Karpas-422 (cell line): ENCODE measurements around the gene ASTN1. TPM values are rescaled to one million over a fixed set of nuclear protein-coding genes. Genes with fewer than 3 reads are reported as not detected.

Experiments used
- DNase-seq: peaks from one replicate; pipeline ENCODE4 v3.0.0-alpha.2; 2015
- H2AFZ ChIP-seq: fragments of 200-600 bp; sonication (generic); 2 replicates; pipeline ENCODE4 v1.6.1; 2014; ENCODE audit warnings: antibody characterized with exemption, low read length, mixed read lengths
- H3K27ac ChIP-seq: fragments of 200-600 bp; sonication (generic); 2 replicates; pipeline ENCODE4 v1.5.1; 2014; ENCODE audit warnings: mild to moderate bottlenecking, low read length, moderate library complexity
- H3K27me3 ChIP-seq: fragments of 200-600 bp; sonication (generic); 2 replicates; pipeline ENCODE4 v1.6.1; 2014; ENCODE audit warnings: low read length, mixed read lengths
- H3K36me3 ChIP-seq: fragments of 200-600 bp; sonication (generic); 2 replicates; pipeline ENCODE4 v1.6.1; 2014; ENCODE audit warnings: low read length, mixed read lengths; ENCODE audit not compliant: insufficient read depth
- H3K4me1 ChIP-seq: fragments of 200-600 bp; sonication (generic); 2 replicates; pipeline ENCODE4 v1.6.1; 2014; ENCODE audit warnings: mild to moderate bottlenecking, low read length, mixed read lengths
- H3K4me2 ChIP-seq: fragments of 200-600 bp; sonication (generic); 2 replicates; pipeline ENCODE4 v1.6.1; 2014; ENCODE audit warnings: low read length, low read depth, mild to moderate bottlenecking; ENCODE audit not compliant: poor library complexity, severe bottlenecking
- H3K4me3 ChIP-seq: fragments of 200-600 bp; sonication (generic); 2 replicates; pipeline ENCODE4 v1.5.1; 2014; ENCODE audit warnings: mild to moderate bottlenecking, antibody characterized with exemption, low read length, mixed read lengths
- H3K79me2 ChIP-seq: fragments of 200-600 bp; sonication (generic); 2 replicates; pipeline ENCODE4 v1.6.1; 2014; ENCODE audit warnings: mild to moderate bottlenecking, low read length, mixed read lengths
- H3K9ac ChIP-seq: fragments of 200-600 bp; sonication (generic); 2 replicates; pipeline ENCODE4 v1.6.0; 2014; ENCODE audit warnings: low read length
- H3K9me2 ChIP-seq: fragments of 200-600 bp; sonication (generic), shearing (Covaris generic); replicated peaks from 2 replicates; pipeline ENCODE4 v1.6.0; 2014; ENCODE audit warnings: mild to moderate bottlenecking, low read length, moderate library complexity; ENCODE audit not compliant: insufficient read depth
- H3K9me3 ChIP-seq: fragments of 300-700, 200-600 bp; sonication (generic); 2 replicates; pipeline ENCODE4 v1.6.1; 2014; ENCODE audit warnings: low read length, mixed read lengths
- H4K20me1 ChIP-seq: fragments of 200-600 bp; sonication (generic); 2 replicates; pipeline ENCODE4 v1.6.1; 2014; ENCODE audit warnings: mild to moderate bottlenecking, antibody characterized with exemption, low read length, low read depth; ENCODE audit not compliant: insufficient read depth
- total RNA-seq: library from RNA; depleted of rRNA; stranded (reverse); fragments of >200 nt; shearing (Covaris generic); gene quantifications from 2 replicates; pipeline ENCODE4 v1.2.3, GENCODE V29; 2014; ENCODE audit warnings: low replicate concordance

ASTN1 gene
- total RNA-seq, 1 experiment from 2014 or later, result not detected

DNA sequence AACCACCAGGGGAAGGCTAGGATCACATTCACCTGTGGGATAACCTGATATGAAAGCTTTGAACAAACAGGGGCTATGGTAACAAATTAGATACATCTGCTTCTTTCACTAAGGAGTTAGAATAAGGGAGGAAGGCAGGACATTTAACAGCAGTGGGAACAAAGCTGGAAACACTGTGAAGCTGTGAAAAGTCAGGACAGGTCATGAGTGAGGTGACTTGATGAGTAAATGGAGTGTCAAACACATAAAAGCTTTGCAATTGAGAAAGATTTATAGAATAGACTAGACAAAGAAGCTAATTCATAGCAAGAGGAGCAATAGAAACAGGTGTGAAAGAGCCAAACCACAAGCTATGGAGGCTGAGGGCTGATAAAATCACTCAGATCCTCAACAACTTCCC is 110.0 kb downstream of the ASTN1 start:
- Histone ChIP-seq H3K4me2 (no peak overlapping the region), H3K9me3 (no peaks in the 10 kb centered on the region), H3K4me3 (no peak overlapping the region), H3K27me3 (no peaks in the 10 kb centered on the region), H3K9ac (no peak overlapping the region), H3K4me1 (no peaks in the 10 kb centered on the region), H4K20me1 (no peaks in the 10 kb centered on the region), H2AFZ (no peak overlapping the region), H3K9me2 (no peaks in the 10 kb centered on the region), H3K27ac (no peak overlapping the region), H3K36me3 (no peaks in the 10 kb centered on the region), H3K79me2 (no peaks in the 10 kb centered on the region)
- DNase-seq, result no peak

- H3K36me3 ChIP-seq, result no peaks in the 10 kb centered on the region
- no peak overlapping the region for H3K27ac ChIP-seq
- H3K9me2 ChIP-seq, result no peaks in the 10 kb centered on the region
- no peak overlapping the region for H3K4me2 ChIP-seq
- H3K79me2 ChIP-seq, result no peaks in the 10 kb centered on the region
- H2AFZ ChIP-seq, result no peak overlapping the region
- H3K4me3 ChIP-seq, result no peak overlapping the region
- no peaks in the 10 kb centered on the region for H3K4me1 ChIP-seq
- no peaks in the 10 kb centered on the region for H3K9me3 ChIP-seq
- no peak overlapping the region for H3K9ac ChIP-seq
- no peaks in the 10 kb centered on the region for H3K27me3 ChIP-seq
- H4K20me1 ChIP-seq, result no peaks in the 10 kb centered on the region
- no peak for DNase-seq
Measured at GRCh38 chr1:177053648-177054047, 110.9 kb downstream of the ASTN1 start.

- Histone ChIP-seq H3K9me3 (no peaks in the 10 kb centered on the region), H3K4me2 (no peak overlapping the region), H3K27me3 (no peaks in the 10 kb centered on the region), H3K27ac (no peak overlapping the region), H3K9me2 (no peaks in the 10 kb centered on the region), H3K36me3 (no peaks in the 10 kb centered on the region), H2AFZ (no peak overlapping the region), H4K20me1 (no peaks in the 10 kb centered on the region), H3K4me3 (no peak overlapping the region), H3K4me1 (no peaks in the 10 kb centered on the region), H3K9ac (no peak overlapping the region), H3K79me2 (no peaks in the 10 kb centered on the region)
- no peak for DNase-seq
Measured at GRCh38 chr1:177048314-177049069, 116.0 kb downstream of the ASTN1 start.

DNA sequence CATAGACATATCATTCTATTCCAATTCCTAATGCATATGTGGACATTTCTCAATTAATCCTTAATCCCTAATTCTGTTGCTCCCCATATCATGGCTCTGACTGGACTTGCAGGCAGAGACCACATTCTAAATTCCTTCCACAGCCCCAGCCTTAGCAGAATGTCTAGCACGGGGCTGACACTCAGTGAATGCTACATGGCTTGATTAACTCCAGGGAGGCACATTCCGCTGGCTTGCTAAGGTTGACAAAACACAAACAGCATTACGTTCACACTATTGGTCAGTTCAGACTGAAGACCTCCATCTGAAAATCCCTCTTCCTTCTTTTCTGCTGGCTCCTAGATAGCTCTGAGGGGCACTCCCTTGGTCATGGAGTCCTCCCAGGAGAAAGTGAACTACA is 119.4 kb downstream of the ASTN1 start:
- no peak overlapping the region for H3K4me2 ChIP-seq
- H3K9ac ChIP-seq, result no peak overlapping the region
- H3K27ac ChIP-seq, result no peak overlapping the region
- no peaks in the 10 kb centered on the region for H3K27me3 ChIP-seq
- no peaks in the 10 kb centered on the region for H3K9me3 ChIP-seq
- no peaks in the 10 kb centered on the region for H4K20me1 ChIP-seq
- no peaks in the 10 kb centered on the region for H3K9me2 ChIP-seq
- no peaks in the 10 kb centered on the region for H3K4me1 ChIP-seq
- H3K36me3 ChIP-seq, result no peaks in the 10 kb centered on the region
- no peaks in the 10 kb centered on the region for H3K79me2 ChIP-seq
- H3K4me3 ChIP-seq, result no peak overlapping the region
- no peak for DNase-seq
- H2AFZ ChIP-seq, result no peak overlapping the region

DNA sequence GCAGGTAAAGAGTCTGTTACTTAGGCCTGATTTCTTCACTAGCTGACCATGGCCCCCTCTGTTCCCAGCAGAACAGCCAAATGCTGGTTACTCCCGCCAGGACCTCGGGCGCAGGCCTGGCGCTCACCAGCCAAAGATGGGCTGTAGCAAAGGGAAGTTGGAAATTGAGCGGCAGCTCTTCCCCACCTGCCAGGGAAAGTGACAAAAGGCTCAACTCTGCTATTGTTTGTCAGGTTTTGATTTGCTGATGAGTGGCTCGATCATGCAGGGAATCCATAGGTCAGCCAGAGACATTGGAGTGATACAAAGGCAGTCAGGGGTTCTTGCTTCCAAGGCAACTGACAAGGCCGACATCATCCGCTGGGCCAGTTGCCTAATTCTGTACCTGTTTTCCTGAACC is 120.1 kb downstream of the ASTN1 start:
- no peaks in the 10 kb centered on the region for H3K9me3 ChIP-seq
- H3K4me1 ChIP-seq, result no peaks in the 10 kb centered on the region
- no peaks in the 10 kb centered on the region for H3K27me3 ChIP-seq
- H3K27ac ChIP-seq, result no peak overlapping the region
- H3K79me2 ChIP-seq, result no peaks in the 10 kb centered on the region
- H3K9me2 ChIP-seq, result no peaks in the 10 kb centered on the region
- H3K4me3 ChIP-seq, result no peak overlapping the region
- H3K9ac ChIP-seq, result no peak overlapping the region
- H4K20me1 ChIP-seq, result no peaks in the 10 kb centered on the region
- no peak for DNase-seq
- H3K36me3 ChIP-seq, result no peaks in the 10 kb centered on the region
- H3K4me2 ChIP-seq, result no peak overlapping the region
- H2AFZ ChIP-seq, result no peak overlapping the region

DNA sequence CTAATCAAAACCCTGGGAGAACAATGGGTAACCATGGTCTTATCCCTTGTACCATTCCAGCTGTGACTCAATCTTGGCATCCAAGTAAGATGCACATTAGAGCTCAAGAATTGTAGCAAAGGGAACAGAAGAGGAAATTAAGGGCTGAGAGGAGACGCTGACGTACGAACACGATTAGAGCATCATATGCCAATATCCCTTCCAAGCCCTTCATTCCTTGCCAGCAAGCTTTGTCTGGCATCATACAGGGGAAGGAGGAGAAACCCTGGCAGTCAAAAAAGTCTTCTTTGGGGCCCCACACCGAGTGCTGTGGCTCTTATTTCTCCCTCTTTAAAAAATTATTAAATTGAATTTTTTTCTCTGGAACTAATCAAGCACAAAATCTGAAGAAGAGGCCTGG is 120.9 kb downstream of the ASTN1 start:
- no peaks in the 10 kb centered on the region for H4K20me1 ChIP-seq
- H3K79me2 ChIP-seq, result no peaks in the 10 kb centered on the region
- no peak overlapping the region for H2AFZ ChIP-seq
- no peaks in the 10 kb centered on the region for H3K36me3 ChIP-seq
- no peaks in the 10 kb centered on the region for H3K9me3 ChIP-seq
- no peaks in the 10 kb centered on the region for H3K9me2 ChIP-seq
- no peak for DNase-seq
- no peak overlapping the region for H3K9ac ChIP-seq
- no peak overlapping the region for H3K4me3 ChIP-seq
- no peak overlapping the region for H3K27ac ChIP-seq
- H3K4me2 ChIP-seq, result no peak overlapping the region
- H3K27me3 ChIP-seq, result no peaks in the 10 kb centered on the region
- no peaks in the 10 kb centered on the region for H3K4me1 ChIP-seq

GRCh38 chr1:177035586-177035985 is 128.9 kb downstream of the ASTN1 start:
- H3K4me2 ChIP-seq, result no peak overlapping the region
- no peak for DNase-seq
- H3K9me2 ChIP-seq, result no peaks in the 10 kb centered on the region
- no peak overlapping the region for H3K4me3 ChIP-seq
- no peaks in the 10 kb centered on the region for H3K27me3 ChIP-seq
- no peaks in the 10 kb centered on the region for H3K9me3 ChIP-seq
- no peak overlapping the region for H3K9ac ChIP-seq
- H3K36me3 ChIP-seq, result no peaks in the 10 kb centered on the region
- no peak overlapping the region for H2AFZ ChIP-seq
- H3K4me1 ChIP-seq, result no peaks in the 10 kb centered on the region
- no peaks in the 10 kb centered on the region for H4K20me1 ChIP-seq
- no peak overlapping the region for H3K27ac ChIP-seq
- H3K79me2 ChIP-seq, result no peaks in the 10 kb centered on the region

DNA sequence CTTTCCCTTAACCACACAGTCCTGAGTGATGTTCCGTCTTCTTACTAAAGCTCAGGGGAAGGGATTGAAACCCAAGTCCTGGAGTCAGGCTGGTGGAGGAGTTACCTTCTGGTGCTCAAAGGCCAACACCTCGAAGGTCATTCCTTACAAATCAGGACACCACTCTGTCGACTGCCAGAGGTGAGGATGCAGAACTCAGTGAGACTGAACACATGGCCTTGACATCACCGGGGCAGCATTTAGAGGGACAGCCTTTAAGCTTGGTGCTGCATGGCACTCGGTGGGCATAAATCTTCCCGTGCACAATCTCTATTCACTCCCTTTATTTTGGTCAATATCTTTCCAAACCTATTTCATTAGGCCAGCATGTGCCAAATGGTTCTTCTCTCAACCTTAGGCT is 130.9 kb downstream of the ASTN1 start:
- no peak overlapping the region for H3K4me3 ChIP-seq
- no peak overlapping the region for H2AFZ ChIP-seq
- H3K27me3 ChIP-seq, result no peaks in the 10 kb centered on the region
- DNase-seq, result no peak
- no peak overlapping the region for H3K9ac ChIP-seq
- H4K20me1 ChIP-seq, result no peaks in the 10 kb centered on the region
- H3K4me1 ChIP-seq, result no peaks in the 10 kb centered on the region
- no peaks in the 10 kb centered on the region for H3K9me3 ChIP-seq
- no peaks in the 10 kb centered on the region for H3K79me2 ChIP-seq
- H3K27ac ChIP-seq, result no peak overlapping the region
- H3K36me3 ChIP-seq, result no peaks in the 10 kb centered on the region
- H3K4me2 ChIP-seq, result no peak overlapping the region
- H3K9me2 ChIP-seq, result no peaks in the 10 kb centered on the region
